ENCODE data around the gene NAP1L4. TPM values are rescaled to one million over a fixed set of nuclear protein-coding genes. Genes with fewer than 3 reads are reported as not detected.

NAP1L4 gene
- total RNA-seq, 2 experiments from 2014 or later = 261 to 263 TPM

GRCh38 chr11:2898366-2899079 is 93.6 kb downstream of the NAP1L4 start:
- peaks cover 28% of the 10 kb centered on the region for H3K4me1 Mint-ChIP-seq (ENCODE audit: low read depth)
- H3K36me3 Mint-ChIP-seq = no peaks in the 10 kb centered on the region
- no peaks in the 10 kb centered on the region for H3K9me3 Mint-ChIP-seq
- H3K27ac Mint-ChIP-seq = peak overlapping the region; percentile 79
- ChIA-PET POLR2A (interaction anchor here (1.1 kb wide), 1 partner anchor 31 kb away, joined by 9 read pairs; the partner anchor contains the start of gene PHLDA2), CTCF (interaction anchor here (0.6 to 1.8 kb wide), 7 partner anchors 9 to 593 kb away, joined by 3 to 10 read pairs (median 3); no protein-coding TSS in a partner anchor)
- H3K27me3 Mint-ChIP-seq = no peaks in the 10 kb centered on the region
- peak overlapping the region; percentile 54 for H3K4me3 Mint-ChIP-seq
- intact Hi-C loops (cut with micrococcal nuclease) = no loop called here
- peak; percentile 80 for DNase-seq

- ChIA-PET POLR2A (no interaction called here), CTCF (interaction anchor here (1.7 kb wide), 1 partner anchor 9 kb away, joined by 8 read pairs; no protein-coding TSS in a partner anchor)
- Mint-ChIP-seq H3K36me3 (no peaks in the 10 kb centered on the region), H3K27ac (no peak overlapping the region), H3K27me3 (no peaks in the 10 kb centered on the region), H3K4me3 (no peak overlapping the region), H3K9me3 (no peaks in the 10 kb centered on the region), H3K4me1 (ENCODE audit: low read depth) (peaks cover 28% of the 10 kb centered on the region)
- intact Hi-C loops (cut with micrococcal nuclease) = no loop called here
- DNase-seq = no peak
Observed at GRCh38 chr11:2897048-2897447, 95.1 kb downstream of the NAP1L4 start.

GRCh38 chr11:2896047-2896446 is 96.1 kb downstream of the NAP1L4 start:
- no peak overlapping the region for H3K4me3 Mint-ChIP-seq
- no peak for DNase-seq
- intact Hi-C loops (cut with micrococcal nuclease) = no loop called here
- no peak overlapping the region for H3K27ac Mint-ChIP-seq
- ChIA-PET CTCF (interaction anchor here (0.8 to 1.7 kb wide), 4 partner anchors 8 to 364 kb away, joined by 3 to 8 read pairs (median 6); partner anchors contain the start of gene CDKN1C), POLR2A (no interaction called here)
- no peaks in the 10 kb centered on the region for H3K36me3 Mint-ChIP-seq
- H3K9me3 Mint-ChIP-seq = no peaks in the 10 kb centered on the region
- H3K27me3 Mint-ChIP-seq = no peaks in the 10 kb centered on the region
- H3K4me1 Mint-ChIP-seq (ENCODE audit: low read depth) = peaks cover 36% of the 10 kb centered on the region

Other genes starting within 250 kb of the NAP1L4 start
- gene CDKN1C, start 106.6 kb downstream of the NAP1L4 start, total RNA-seq = under 1 TPM; 0.41 to 0.69 TPM
- 1 to 10 TPM; 7.6 to 8.3 TPM for gene PHLDA2, start 62.9 kb downstream of the NAP1L4 start, total RNA-seq
- 10 to 100 TPM; 94.7 to 97.5 TPM for gene CARS1, start 65.1 kb upstream of the NAP1L4 start, total RNA-seq
- 1 to 10 TPM; 4.6 to 4.7 TPM for gene OSBPL5, start 173.0 kb upstream of the NAP1L4 start, total RNA-seq
- not detected for gene MRGPRG, start 226.5 kb upstream of the NAP1L4 start, total RNA-seq
- gene MRGPRE, start 240.1 kb upstream of the NAP1L4 start, total RNA-seq = not detected

All from activated CD4-positive, alpha-beta memory T cell treated with anti-CD3 and anti-CD28 coated beads for 36 hours (primary cell).